ENCODE data around the gene MAPK8.

Gene MAPK8

GRCh38 chr10:48482207-48482606 lies 175.7 kb downstream of the MAPK8 start:
- Histone ChIP-seq H3K4me2 (ENCODE audit: insufficient read depth, low read length) (no peak overlapping the region), H3K79me2 (ENCODE audit: insufficient read depth, low read length) (no peaks in the 10 kb centered on the region), H3K36me3 (ENCODE audit: insufficient read depth, low read length) (no peaks in the 10 kb centered on the region), H3K9me3 (ENCODE audit: insufficient read depth, low read length, severe bottlenecking) (no peaks in the 10 kb centered on the region), H3K27ac (ENCODE audit: low read length) (no peak overlapping the region), H2AFZ (ENCODE audit: low read depth, low read length) (no peak overlapping the region), H3K27me3 (ENCODE audit: insufficient read depth, low read length, poor library complexity) (peaks cover 8% of the 10 kb centered on the region), H4K20me1 (ENCODE audit: insufficient read depth, low read length) (no peaks in the 10 kb centered on the region), H3K9ac (ENCODE audit: low read depth, low read length) (no peak overlapping the region), H3K4me1 (ENCODE audit: insufficient read depth, low read length) (no peaks in the 10 kb centered on the region), H3K4me3 (ENCODE audit: low read depth in 1 of 2, low read length in 2 of 2) (no peak overlapping the region)
- DNase-seq (no peak), ATAC-seq (ENCODE audit: insufficient read depth, low read depth) (no peak)
- TF ChIP-seq CTCF (IDR thresholded peaks at IDR 0.05; ENCODE audit: borderline replicate concordance, extremely low read depth, low read length, poor library complexity, severe bottlenecking): no peak
- no peak for TF ChIP-seq EZH2 (IDR thresholded peaks at IDR 0.05; ENCODE audit: borderline replicate concordance, low read depth, low read length, severe bottlenecking)

- no peak overlapping the region for H3K9ac ChIP-seq (ENCODE audit: low read depth, low read length)
- no peak overlapping the region for H3K27ac ChIP-seq (ENCODE audit: low read length)
- H3K36me3 ChIP-seq (ENCODE audit: insufficient read depth, low read length): no peaks in the 10 kb centered on the region
- H3K4me1 ChIP-seq (ENCODE audit: insufficient read depth, low read length): no peaks in the 10 kb centered on the region
- no peak overlapping the region for H3K4me2 ChIP-seq (ENCODE audit: insufficient read depth, low read length)
- TF ChIP-seq CTCF (IDR thresholded peaks at IDR 0.05; ENCODE audit: borderline replicate concordance, extremely low read depth, low read length, poor library complexity, severe bottlenecking): no peak
- TF ChIP-seq EZH2 (IDR thresholded peaks at IDR 0.05; ENCODE audit: borderline replicate concordance, low read depth, low read length, severe bottlenecking): no peak
- DNase-seq: no peak
- no peaks in the 10 kb centered on the region for H3K79me2 ChIP-seq (ENCODE audit: insufficient read depth, low read length)
- no peak for ATAC-seq (ENCODE audit: insufficient read depth, low read depth)
- H4K20me1 ChIP-seq (ENCODE audit: insufficient read depth, low read length): no peaks in the 10 kb centered on the region
- H2AFZ ChIP-seq (ENCODE audit: low read depth, low read length): no peak overlapping the region
- H3K9me3 ChIP-seq (ENCODE audit: insufficient read depth, low read length, severe bottlenecking): no peaks in the 10 kb centered on the region
- H3K4me3 ChIP-seq (ENCODE audit: low read depth in 1 of 2, low read length in 2 of 2): no peak overlapping the region
- H3K27me3 ChIP-seq (ENCODE audit: insufficient read depth, low read length, poor library complexity): peaks cover 15% of the 10 kb centered on the region
These were observed 178.4 kb downstream of the MAPK8 start for GRCh38 chr10:48484911-48485310.

GRCh38 chr10:48485711-48486110 lies 179.2 kb downstream of the MAPK8 start:
- peaks cover 15% of the 10 kb centered on the region for H3K27me3 ChIP-seq (ENCODE audit: insufficient read depth, low read length, poor library complexity)
- H3K4me2 ChIP-seq (ENCODE audit: insufficient read depth, low read length): no peak overlapping the region
- H3K27ac ChIP-seq (ENCODE audit: low read length): no peak overlapping the region
- H3K9ac ChIP-seq (ENCODE audit: low read depth, low read length): no peak overlapping the region
- H3K36me3 ChIP-seq (ENCODE audit: insufficient read depth, low read length): no peaks in the 10 kb centered on the region
- TF ChIP-seq CTCF (IDR thresholded peaks at IDR 0.05; ENCODE audit: borderline replicate concordance, extremely low read depth, low read length, poor library complexity, severe bottlenecking): no peak
- no peaks in the 10 kb centered on the region for H3K4me1 ChIP-seq (ENCODE audit: insufficient read depth, low read length)
- no peak overlapping the region for H2AFZ ChIP-seq (ENCODE audit: low read depth, low read length)
- no peaks in the 10 kb centered on the region for H3K79me2 ChIP-seq (ENCODE audit: insufficient read depth, low read length)
- DNase-seq (no peak), ATAC-seq (ENCODE audit: insufficient read depth, low read depth) (no peak)
- no peaks in the 10 kb centered on the region for H4K20me1 ChIP-seq (ENCODE audit: insufficient read depth, low read length)
- no peak overlapping the region for H3K4me3 ChIP-seq (ENCODE audit: low read depth in 1 of 2, low read length in 2 of 2)
- H3K9me3 ChIP-seq (ENCODE audit: insufficient read depth, low read length, severe bottlenecking): no peaks in the 10 kb centered on the region

GRCh38 chr10:48487244-48487643 lies 180.8 kb downstream of the MAPK8 start:
- Histone ChIP-seq H4K20me1 (ENCODE audit: insufficient read depth, low read length) (no peaks in the 10 kb centered on the region), H3K4me1 (ENCODE audit: insufficient read depth, low read length) (no peaks in the 10 kb centered on the region), H3K36me3 (ENCODE audit: insufficient read depth, low read length) (no peaks in the 10 kb centered on the region), H2AFZ (ENCODE audit: low read depth, low read length) (no peak overlapping the region), H3K4me3 (ENCODE audit: low read depth in 1 of 2, low read length in 2 of 2) (no peak overlapping the region), H3K27ac (ENCODE audit: low read length) (no peak overlapping the region), H3K27me3 (ENCODE audit: insufficient read depth, low read length, poor library complexity) (peaks cover 13% of the 10 kb centered on the region), H3K9me3 (ENCODE audit: insufficient read depth, low read length, severe bottlenecking) (no peaks in the 10 kb centered on the region), H3K9ac (ENCODE audit: low read depth, low read length) (no peak overlapping the region), H3K79me2 (ENCODE audit: insufficient read depth, low read length) (no peaks in the 10 kb centered on the region), H3K4me2 (ENCODE audit: insufficient read depth, low read length) (no peak overlapping the region)
- ATAC-seq (ENCODE audit: insufficient read depth, low read depth) (no peak), DNase-seq (no peak)
- no peak for TF ChIP-seq EZH2 (IDR thresholded peaks at IDR 0.05; ENCODE audit: borderline replicate concordance, low read depth, low read length, severe bottlenecking)
- no peak for TF ChIP-seq CTCF (IDR thresholded peaks at IDR 0.05; ENCODE audit: borderline replicate concordance, extremely low read depth, low read length, poor library complexity, severe bottlenecking)

Data from DND-41 (cell line).